Measurements from ENCODE around the gene PAGE2. TPM values are rescaled to one million over a fixed set of nuclear protein-coding genes. Genes with fewer than 3 reads are reported as not detected.
"Not testable (repeated sequence)": the region's sequence is repeated elsewhere in the genome, so short reads cannot be mapped to it uniquely, and the experiment has no call there.

The PAGE2 gene, protein sequence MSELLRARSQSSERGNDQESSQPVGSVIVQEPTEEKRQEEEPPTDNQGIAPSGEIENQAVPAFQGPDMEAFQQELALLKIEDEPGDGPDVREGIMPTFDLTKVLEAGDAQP
- polyA plus RNA-seq (2013, experiment 1 of 2), result not detected
- not detected for polyA plus RNA-seq (2013, experiment 2 of 2)

DNA sequence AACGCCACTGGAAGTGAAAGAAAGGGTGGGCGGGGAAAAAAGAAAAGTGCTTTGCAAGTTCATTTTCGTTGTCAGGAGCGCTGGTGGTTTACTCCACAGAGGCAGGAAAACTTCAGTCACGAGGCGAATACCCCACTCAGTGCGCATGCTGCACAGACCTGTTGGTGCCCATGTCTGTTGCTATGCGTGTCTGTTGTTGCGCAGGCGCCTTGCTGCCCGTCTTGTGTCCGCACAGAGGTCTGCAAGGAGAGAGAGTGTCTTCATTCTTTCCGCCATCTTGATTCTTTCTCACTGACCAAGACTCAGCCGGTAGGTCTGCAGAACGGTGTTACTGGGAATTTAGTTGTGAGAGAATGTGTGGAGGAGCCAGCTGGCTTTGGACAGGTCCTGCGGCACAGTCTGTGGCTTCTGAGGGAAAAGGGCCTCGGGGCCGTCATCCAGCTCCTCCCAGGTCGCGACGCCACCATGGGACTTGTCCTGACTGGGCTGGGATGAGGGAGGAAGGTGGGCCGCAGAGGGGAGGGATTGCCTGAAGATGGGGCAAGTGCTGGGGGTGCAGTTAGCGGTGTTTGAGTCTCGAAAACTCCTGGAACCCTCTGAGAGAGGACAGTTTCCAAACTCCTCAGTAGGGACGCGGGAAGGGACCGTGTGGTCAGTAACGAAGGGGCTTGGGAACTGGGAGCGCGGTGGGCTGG is at the start of gene PAGE2:
Gene PAGE2 (plus strand): TSS at position 224 of the 695 bp plus-strand sequence. CDS start 1,003 bp downstream, outside the sequence.
- Histone ChIP-seq H3K18ac (ENCODE audit: low read length) (no peak within 1 kb of the TSS), H2AK5ac (ENCODE audit: low read length) (no peak within 1 kb of the TSS), H3K27ac (ENCODE audit: low read depth, low read length) (no peak within 1 kb of the TSS), H2BK120ac (ENCODE audit: low read depth, low read length) (no peak within 1 kb of the TSS), H3K4me3 (ENCODE audit: low read length) (no peak within 1 kb of the TSS), H3K27me3 (ENCODE audit: insufficient read depth, low read length, poor library complexity) (no peaks in the 10 kb centered on the region), H3K4me1 (ENCODE audit: control insufficient read depth, low read depth, low read length) (no peaks in the 10 kb centered on the region), H3K4me2 (ENCODE audit: low read length) (no peak within 1 kb of the TSS), H3K23ac (ENCODE audit: low read length) (no peak within 1 kb of the TSS), H3K79me2 (ENCODE audit: control insufficient read depth, insufficient read depth, low read length) (no peaks in the 10 kb centered on the region), H3K79me1 (ENCODE audit: low read length) (no peaks in the 10 kb centered on the region), H4K8ac (ENCODE audit: low read depth, low read length) (no peak within 1 kb of the TSS), H2BK15ac (replicated peaks; ENCODE audit: low read depth) (no peak within 1 kb of the TSS), H3K9ac (ENCODE audit: low read length) (no peak within 1 kb of the TSS), H3K4ac (ENCODE audit: low read depth, low read length) (no peak within 1 kb of the TSS), H3K56ac (ENCODE audit: low read length) (no peak within 1 kb of the TSS), H3K36me3 (ENCODE audit: control insufficient read depth, insufficient read depth, low read length) (no peaks in the 10 kb centered on the region), H4K5ac (ENCODE audit: low read length) (no peak within 1 kb of the TSS), H2BK5ac (ENCODE audit: low read length) (no peak within 1 kb of the TSS)
- DNase-seq, result no peak
- no CpG with 5 or more reads among the region's 30 CpGs for WGBS (ENCODE audit: extremely low coverage, insufficient coverage, low lambda C conversion rate)

DNA sequence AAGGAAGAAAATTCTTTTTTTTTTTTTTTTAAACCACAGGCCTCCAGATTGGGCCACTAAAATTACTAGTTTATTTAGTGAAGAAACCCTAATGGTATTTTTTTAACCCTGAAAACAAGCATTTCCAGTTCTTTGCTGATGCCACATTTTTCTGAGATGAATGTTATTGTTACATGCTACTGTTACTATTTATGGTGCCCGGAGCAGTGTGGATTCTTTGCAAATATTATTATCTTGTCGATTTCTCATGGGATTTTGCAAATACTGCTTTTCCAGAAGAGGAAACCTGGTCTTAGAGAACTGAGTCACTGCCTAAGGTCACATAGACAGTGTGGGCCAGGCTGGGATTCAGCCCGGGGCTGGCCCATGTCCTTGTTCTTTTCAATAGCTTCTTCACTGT is 49.3 kb upstream of the PAGE2 start:
- Histone ChIP-seq H3K23ac (ENCODE audit: low read length) (no peak overlapping the region), H2BK120ac (ENCODE audit: low read depth, low read length) (no peak overlapping the region), H3K27ac (ENCODE audit: low read depth, low read length) (no peak overlapping the region), H4K5ac (ENCODE audit: low read length) (no peak overlapping the region), H3K79me1 (ENCODE audit: low read length) (no peaks in the 10 kb centered on the region), H2AK5ac (ENCODE audit: low read length) (no peak overlapping the region), H2BK15ac (replicated peaks; ENCODE audit: low read depth) (no peak overlapping the region), H3K27me3 (ENCODE audit: insufficient read depth, low read length, poor library complexity) (no peaks in the 10 kb centered on the region), H3K4me1 (ENCODE audit: control insufficient read depth, low read depth, low read length) (no peaks in the 10 kb centered on the region), H3K4ac (ENCODE audit: low read depth, low read length) (no peak overlapping the region), H3K4me2 (ENCODE audit: low read length) (no peak overlapping the region), H3K36me3 (ENCODE audit: control insufficient read depth, insufficient read depth, low read length) (no peaks in the 10 kb centered on the region), H3K18ac (ENCODE audit: low read length) (no peak overlapping the region), H4K8ac (ENCODE audit: low read depth, low read length) (no peak overlapping the region), H3K9ac (ENCODE audit: low read length) (no peak overlapping the region), H2BK5ac (ENCODE audit: low read length) (no peak overlapping the region), H3K56ac (ENCODE audit: low read length) (no peak overlapping the region), H3K79me2 (ENCODE audit: control insufficient read depth, insufficient read depth, low read length) (no peaks in the 10 kb centered on the region), H3K4me3 (ENCODE audit: low read length) (no peak overlapping the region)
- DNase-seq, result no peak
- no CpG with 5 or more reads among the region's 3 CpGs for WGBS (ENCODE audit: extremely low coverage, insufficient coverage, low lambda C conversion rate)

DNA sequence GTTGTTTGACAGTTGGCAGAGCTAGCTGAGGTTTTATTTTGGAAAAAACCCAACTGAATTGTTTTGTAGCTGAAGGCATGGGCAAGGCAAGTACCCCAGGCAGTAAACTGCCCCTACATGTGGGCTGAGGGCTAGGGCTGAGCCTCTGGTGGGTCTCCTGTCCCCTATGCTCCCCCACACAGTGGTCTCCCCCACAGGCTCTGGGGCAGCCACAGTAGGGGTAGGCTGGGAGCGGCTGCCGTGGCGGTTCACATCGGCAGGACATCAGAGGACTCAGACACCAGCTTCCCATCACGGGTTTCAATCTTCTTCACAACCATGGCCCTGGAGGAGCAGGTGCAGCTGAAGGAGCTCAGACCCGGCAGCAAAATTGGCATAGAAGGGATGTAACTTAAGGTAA is 47.3 kb upstream of the PAGE2 start:
- H3K4me2 ChIP-seq (ENCODE audit: low read length), result no peak overlapping the region
- H3K4me1 ChIP-seq (ENCODE audit: control insufficient read depth, low read depth, low read length), result no peaks in the 10 kb centered on the region
- no peaks in the 10 kb centered on the region for H3K79me1 ChIP-seq (ENCODE audit: low read length)
- no peaks in the 10 kb centered on the region for H3K27me3 ChIP-seq (ENCODE audit: insufficient read depth, low read length, poor library complexity)
- H3K9ac ChIP-seq (ENCODE audit: low read length), result no peak overlapping the region
- H2BK5ac ChIP-seq (ENCODE audit: low read length), result no peak overlapping the region
- H3K79me2 ChIP-seq (ENCODE audit: control insufficient read depth, insufficient read depth, low read length), result no peaks in the 10 kb centered on the region
- no peak overlapping the region for H4K8ac ChIP-seq (ENCODE audit: low read depth, low read length)
- no peak overlapping the region for H2BK15ac ChIP-seq (replicated peaks; ENCODE audit: low read depth)
- no peak overlapping the region for H3K23ac ChIP-seq (ENCODE audit: low read length)
- no peak overlapping the region for H3K56ac ChIP-seq (ENCODE audit: low read length)
- no peak overlapping the region for H3K18ac ChIP-seq (ENCODE audit: low read length)
- H2BK120ac ChIP-seq (ENCODE audit: low read depth, low read length), result no peak overlapping the region
- H3K27ac ChIP-seq (ENCODE audit: low read depth, low read length), result no peak overlapping the region
- no peak overlapping the region for H3K4me3 ChIP-seq (ENCODE audit: low read length)
- no peak overlapping the region for H3K4ac ChIP-seq (ENCODE audit: low read depth, low read length)
- no peak overlapping the region for H4K5ac ChIP-seq (ENCODE audit: low read length)
- DNase-seq, result no peak
- no peak overlapping the region for H2AK5ac ChIP-seq (ENCODE audit: low read length)
- no CpG with 5 or more reads among the region's 6 CpGs for WGBS (ENCODE audit: extremely low coverage, insufficient coverage, low lambda C conversion rate)
- no peaks in the 10 kb centered on the region for H3K36me3 ChIP-seq (ENCODE audit: control insufficient read depth, insufficient read depth, low read length)

DNA sequence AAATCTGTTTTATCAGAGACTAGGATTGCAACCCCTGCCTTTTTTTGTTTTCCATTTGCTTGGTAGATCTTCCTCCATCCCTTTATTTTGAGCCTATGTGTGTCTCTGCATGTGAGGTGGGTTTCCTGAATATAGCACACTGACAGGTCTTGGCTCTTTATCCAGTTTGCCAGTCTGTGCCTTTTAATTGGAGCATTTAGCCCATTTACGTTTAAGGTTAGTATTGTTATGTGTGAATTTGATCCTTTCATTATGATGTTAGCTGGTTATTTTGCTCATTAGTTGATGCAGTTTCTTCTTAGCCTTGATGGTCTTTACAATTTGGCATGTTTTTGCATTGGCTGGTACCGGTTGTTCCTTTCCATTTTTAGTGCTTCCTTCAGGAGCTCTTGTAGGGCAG is 38.2 kb upstream of the PAGE2 start:
- not testable (repeated sequence) for H3K27me3 ChIP-seq (ENCODE audit: insufficient read depth, low read length, poor library complexity); H3K4ac ChIP-seq (ENCODE audit: low read depth, low read length); H3K79me1 ChIP-seq (ENCODE audit: low read length); H3K23ac ChIP-seq (ENCODE audit: low read length); H3K4me2 ChIP-seq (ENCODE audit: low read length); H3K9ac ChIP-seq (ENCODE audit: low read length); H3K4me3 ChIP-seq (ENCODE audit: low read length); DNase-seq; H3K27ac ChIP-seq (ENCODE audit: low read depth, low read length); H2BK120ac ChIP-seq (ENCODE audit: low read depth, low read length); H3K79me2 ChIP-seq (ENCODE audit: control insufficient read depth, insufficient read depth, low read length); H3K4me1 ChIP-seq (ENCODE audit: control insufficient read depth, low read depth, low read length); H2AK5ac ChIP-seq (ENCODE audit: low read length); H3K36me3 ChIP-seq (ENCODE audit: control insufficient read depth, insufficient read depth, low read length); H2BK5ac ChIP-seq (ENCODE audit: low read length); H3K18ac ChIP-seq (ENCODE audit: low read length); H4K8ac ChIP-seq (ENCODE audit: low read depth, low read length); H3K56ac ChIP-seq (ENCODE audit: low read length); H4K5ac ChIP-seq (ENCODE audit: low read length); H2BK15ac ChIP-seq (replicated peaks; ENCODE audit: low read depth)
- no CpG with 5 or more reads among the region's 2 CpGs for WGBS (ENCODE audit: extremely low coverage, insufficient coverage, low lambda C conversion rate)

DNA sequence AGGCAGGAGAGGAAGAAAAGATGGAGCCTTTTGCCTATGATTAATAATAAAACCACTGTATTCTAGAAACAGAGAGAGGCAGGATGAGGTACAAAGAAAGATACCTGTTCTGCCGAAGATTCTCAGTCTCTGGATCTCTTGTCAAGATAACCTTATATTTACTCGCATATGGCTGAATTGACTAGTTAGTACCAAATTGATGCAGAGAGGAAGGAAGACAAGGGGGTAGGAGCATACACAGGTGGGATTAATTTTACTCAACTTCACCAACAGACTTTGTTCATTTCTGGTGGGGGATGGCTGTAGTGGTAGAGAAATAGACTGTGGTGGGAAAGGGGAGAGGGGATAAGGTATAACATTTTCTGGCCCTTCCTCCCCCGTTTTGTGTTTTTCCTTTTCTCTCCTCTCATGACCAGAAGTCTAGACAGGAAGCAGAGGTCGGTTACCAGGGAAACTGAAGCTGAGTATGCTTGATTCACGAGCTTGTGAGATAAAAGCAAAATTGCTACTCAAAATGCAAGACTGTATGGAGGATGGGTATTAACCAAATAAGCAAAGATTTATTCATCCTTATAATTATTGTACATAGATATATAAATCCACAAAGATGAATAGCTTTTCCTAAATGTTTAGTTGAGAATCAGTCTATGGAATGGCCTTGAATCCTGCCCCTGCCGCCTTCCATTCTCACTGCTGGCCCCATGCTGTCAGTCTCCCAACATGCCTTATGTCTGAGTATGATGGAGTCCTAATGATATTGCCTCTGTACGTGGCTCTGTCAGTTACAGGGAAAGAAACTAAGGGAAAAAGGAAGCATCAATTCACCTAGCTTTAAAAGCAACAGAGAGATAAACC is 31.8 kb upstream of the PAGE2 start:
- no peaks in the 10 kb centered on the region for H3K36me3 ChIP-seq (ENCODE audit: control insufficient read depth, insufficient read depth, low read length)
- no peak overlapping the region for H2AK5ac ChIP-seq (ENCODE audit: low read length)
- H3K18ac ChIP-seq (ENCODE audit: low read length), result no peak overlapping the region
- H3K79me2 ChIP-seq (ENCODE audit: control insufficient read depth, insufficient read depth, low read length), result no peaks in the 10 kb centered on the region
- no peaks in the 10 kb centered on the region for H3K79me1 ChIP-seq (ENCODE audit: low read length)
- H3K4ac ChIP-seq (ENCODE audit: low read depth, low read length), result no peak overlapping the region
- H3K4me1 ChIP-seq (ENCODE audit: control insufficient read depth, low read depth, low read length), result no peaks in the 10 kb centered on the region
- no peak overlapping the region for H2BK15ac ChIP-seq (replicated peaks; ENCODE audit: low read depth)
- H3K4me3 ChIP-seq (ENCODE audit: low read length), result no peak overlapping the region
- no peak overlapping the region for H3K56ac ChIP-seq (ENCODE audit: low read length)
- H3K23ac ChIP-seq (ENCODE audit: low read length), result no peak overlapping the region
- no peak overlapping the region for H3K27ac ChIP-seq (ENCODE audit: low read depth, low read length)
- no CpG with 5 or more reads among the region's 7 CpGs for WGBS (ENCODE audit: extremely low coverage, insufficient coverage, low lambda C conversion rate)
- H3K9ac ChIP-seq (ENCODE audit: low read length), result no peak overlapping the region
- H3K4me2 ChIP-seq (ENCODE audit: low read length), result no peak overlapping the region
- H2BK120ac ChIP-seq (ENCODE audit: low read depth, low read length), result no peak overlapping the region
- H4K5ac ChIP-seq (ENCODE audit: low read length), result no peak overlapping the region
- H4K8ac ChIP-seq (ENCODE audit: low read depth, low read length), result no peak overlapping the region
- DNase-seq, result peak; percentile 1
- H3K27me3 ChIP-seq (ENCODE audit: insufficient read depth, low read length, poor library complexity), result no peaks in the 10 kb centered on the region
- H2BK5ac ChIP-seq (ENCODE audit: low read length), result no peak overlapping the region

Data from mesendoderm (in vitro differentiated cells).